B cell (primary cell): ENCODE data around the gene FCER1G.

ENCODE experiments used
- CTCF ChIP-seq: fragments of 200-600 bp; IDR thresholded peaks from one replicate; pipeline ENCODE4 v1.8.0; 2022; ENCODE audit warnings: antibody characterized with exemption, mild to moderate bottlenecking
- EZH2 ChIP-seq: IDR thresholded peaks from 2 replicates; pipeline ENCODE4 v1.6.1; 2012; ENCODE audit warnings: borderline replicate concordance, low read depth, mild to moderate bottlenecking, moderate library complexity, low read length; ENCODE audit not compliant: insufficient read depth, poor library complexity, severe bottlenecking

GRCh38 chr1:161185282-161185682, 29.8 kb upstream of the FCER1G start:
- TF ChIP-seq CTCF: no peak
- TF ChIP-seq EZH2: no peak
